H1 (cell line): Measurements from ENCODE around the gene ADGRB3. TPM values are rescaled to one million over a fixed set of nuclear protein-coding genes. Genes with fewer than 3 reads are reported as not detected.

Experiments used
- CBX8 ChIP-seq: fragments of 300-800, 300-1000 bp; sonication (generic); IDR thresholded peaks from 2 replicates; pipeline ENCODE4 v1.7.1; 2016; ENCODE audit warnings: low read depth, low read length, borderline replicate concordance
- CEBPB ChIP-seq: IDR thresholded peaks from 2 replicates; pipeline ENCODE4 v1.6.1; 2012; ENCODE audit warnings: low read depth, low read length
- CHD7 ChIP-seq: fragments of 300-600 bp; sonication (generic); IDR thresholded peaks from 2 replicates; pipeline ENCODE4 v1.7.1; 2012; ENCODE audit warnings: low read length, moderate library complexity, mild to moderate bottlenecking, inconsistent platforms; ENCODE audit not compliant: insufficient replicate concordance
- FOSL1 ChIP-seq: IDR thresholded peaks from 2 replicates; pipeline ENCODE4 v1.6.1; 2011; ENCODE audit warnings: mild to moderate bottlenecking, low read depth, low read length, moderate library complexity; ENCODE audit not compliant: insufficient read depth
- MAFK ChIP-seq: IDR thresholded peaks from 2 replicates; pipeline ENCODE4 v1.6.1; 2012; ENCODE audit warnings: low read depth, mild to moderate bottlenecking, improper control_type of control experiment, low read length
- NRF1 ChIP-seq: IDR thresholded peaks from 2 replicates; pipeline ENCODE4 v1.6.1; 2011; ENCODE audit warnings: mild to moderate bottlenecking, low read depth, low read length, improper control_type of control experiment
- SUZ12 ChIP-seq: fragments of 200-600 bp; sonication (generic); IDR thresholded peaks from 2 replicates; pipeline ENCODE4 v1.6.1; 2012; ENCODE audit warnings: mild to moderate bottlenecking, inconsistent platforms, low read length, moderate library complexity, mixed read lengths
- TAF7 ChIP-seq: optimal IDR thresholded peaks from 2 replicates; pipeline ENCODE3; 2011; ENCODE audit warnings: low read depth, mild to moderate bottlenecking, inconsistent platforms, low read length, moderate library complexity, borderline replicate concordance
- TCF12 ChIP-seq: IDR thresholded peaks from 2 replicates; pipeline ENCODE4 v1.6.1; 2011; ENCODE audit warnings: low read depth, mild to moderate bottlenecking, low read length
- USF2 ChIP-seq: IDR thresholded peaks from 2 replicates; pipeline ENCODE4 v1.6.1; 2011; ENCODE audit warnings: low read length, improper control_type of control experiment
- polyA plus RNA-seq, 7 experiments: library from polyadenylated mRNA; depleted of rRNA in 3 of 7; stranded (reverse) in 5 of 7; unstranded in 2 of 7; fragments of >200 nt in 5 of 7; fragments of 200-250 nt in 2 of 7; gene quantifications; 1 replicate in 5 of 7; 2 replicates in 1 of 7; 4 replicates in 1 of 7; pipeline versions ENCODE4 v1.2.1 to v1.2.3, GENCODE V29; 2011 to 2013; ENCODE audit warnings: missing spikeins in 2 of 7, mixed read lengths in 2 of 7
- total RNA-seq: library from RNA; stranded (reverse); fragmentation: NEBNext Ultra II Directional; extraction: Animal tissue kit (Norgen Biotek cat#: 25700); gene quantifications from 2 replicates; pipeline ENCODE4 v1.2.1, GENCODE V29; 2021

ADGRB3 gene
- total and polyA plus RNA-seq, 2 of the 8 experiments (the other 6 are each of a cell fraction or from before 2014, with no cell fraction given), result 0.35 to 1.2 TPM

- no peak for TF ChIP-seq CHD7
- no peak for TF ChIP-seq TAF7
- TF ChIP-seq TCF12, result no peak
- no peak for TF ChIP-seq SUZ12
- no peak for TF ChIP-seq FOSL1
- TF ChIP-seq CEBPB, result no peak
- no peak; the same call in 1 of the 2 replicates for TF ChIP-seq MAFK
- no peak for TF ChIP-seq NRF1
- no peak for TF ChIP-seq USF2
- no peak for TF ChIP-seq CBX8
Measured at GRCh38 chr6:68711386-68712000, 76.4 kb downstream of the ADGRB3 start (continued).
